Measurements from ENCODE around the gene MOB2. TPM values are rescaled to one million over a fixed set of nuclear protein-coding genes. Genes with fewer than 3 reads are reported as not detected.

Gene MOB2
- total RNA-seq, 1 experiment from 2014 or later: 22.7 TPM

GRCh38 chr11:1467270-1467669, 19.3 kb downstream of the MOB2 start:
- H3K36me3 Mint-ChIP-seq (ENCODE audit: insufficient read depth in 1 of 3, low read depth in 3 of 3): peaks cover 0 to 1% (median 1%) of the 10 kb centered on the region in 3 experiments; a peak in 1 of 7 replicates
- no peaks in the 10 kb centered on the region for H3K79me2 ChIP-seq (ENCODE audit: insufficient read depth, low read length)
- peaks cover 0 to 3% of the 10 kb centered on the region in 2 experiments; a peak in 1 of 4 replicates for H3K4me1 Mint-ChIP-seq
- no peaks in the 10 kb centered on the region for H3K9me3 Mint-ChIP-seq
- no peak overlapping the region for H2AK5ac ChIP-seq (ENCODE audit: insufficient read length, low read length)
- no peak overlapping the region for H2BK5ac ChIP-seq (ENCODE audit: insufficient read length, low read length)
- H3K23me2 ChIP-seq (ENCODE audit: insufficient read length, low read depth, low read length, poor library complexity, severe bottlenecking): no peaks in the 10 kb centered on the region
- TF ChIP-seq CTCF (conservative IDR thresholded peaks at IDR 0.05): no peak
- no peaks in the 10 kb centered on the region; the same call in 1 of the 2 replicates for H3K27me3 Mint-ChIP-seq (ENCODE audit: low read depth)
- no peak overlapping the region for H3K9ac ChIP-seq (ENCODE audit: extremely low read depth, insufficient read length, low read length)
- H3K14ac ChIP-seq (ENCODE audit: insufficient read depth, low read length): no peak overlapping the region
- DNase-seq: no peak
- no peak overlapping the region for H4K8ac ChIP-seq (replicated peaks; ENCODE audit: insufficient read length, low read depth, low read length)
- no peak overlapping the region for H3K4ac ChIP-seq (ENCODE audit: low read depth, low read length)
- H2BK12ac ChIP-seq (ENCODE audit: insufficient read length, low read depth, low read length): no peak overlapping the region
- no peaks in the 10 kb centered on the region for H3K9me3 ChIP-seq (ENCODE audit: control insufficient read depth, low read depth, low read length)
- no peak overlapping the region for H2AFZ ChIP-seq (ENCODE audit: low read length)
- no peak overlapping the region for H2BK15ac ChIP-seq (ENCODE audit: low read depth, low read length)
- no peak overlapping the region for H3K4me3 Mint-ChIP-seq
- no peak overlapping the region for H3K18ac ChIP-seq (ENCODE audit: insufficient read length, low read depth, low read length)
- no peaks in the 10 kb centered on the region for H3K27me3 ChIP-seq (ENCODE audit: insufficient read depth, low read length)
- no peak overlapping the region for H4K91ac ChIP-seq (ENCODE audit: insufficient read length, low read depth, low read length)
- H3K4me1 ChIP-seq (ENCODE audit: insufficient read depth, low read length): no peaks in the 10 kb centered on the region
- H3K23ac ChIP-seq (ENCODE audit: insufficient read length, low read depth, low read length): no peak overlapping the region
- H3K4me2 ChIP-seq (ENCODE audit: insufficient read depth, insufficient read length, low read length): no peak overlapping the region
- no peak overlapping the region for H2BK120ac ChIP-seq (ENCODE audit: low read depth, low read length, poor library complexity, severe bottlenecking)
- no peaks in the 10 kb centered on the region for H3K79me1 ChIP-seq (ENCODE audit: insufficient read depth, low read depth, low read length, poor library complexity, severe bottlenecking)
- H3K56ac ChIP-seq (ENCODE audit: insufficient read length, low read depth, low read length): no peak overlapping the region
- no peak overlapping the region for H3T11ph ChIP-seq (ENCODE audit: low read length)
- H3K27ac ChIP-seq (ENCODE audit: insufficient read length, low read depth, low read length): no peak overlapping the region
- H4K5ac ChIP-seq (ENCODE audit: insufficient read length, low read depth, low read length): no peak overlapping the region
- peak overlapping the region in 2 of 3 experiments; percentile 14 to 91; a peak in 3 of 7 replicates for H3K27ac Mint-ChIP-seq
- H4K20me1 ChIP-seq (ENCODE audit: control insufficient read depth, insufficient read depth, insufficient read length): no peaks in the 10 kb centered on the region
- H2BK20ac ChIP-seq (ENCODE audit: low read depth, low read length, poor library complexity, severe bottlenecking): no peak overlapping the region
- no CpG with 5 or more reads among the region's 9 CpGs for WGBS (ENCODE audit: extremely low coverage, insufficient read length, low lambda C conversion rate)
